HG03565 (cell line): Measurements from ENCODE around the gene NEK4.
A peak's percentile ranks its signal among the peaks of the same experiment; 100 is the strongest.

Source experiments
- ATAC-seq: cut with Tn5 transposase; IDR thresholded peaks from one replicate; pipeline ENCODE4 v1.9.1; 2021; ENCODE audit warnings: mild to moderate bottlenecking, moderate library complexity; ENCODE audit not compliant: unreplicated experiment

The NEK4 gene

DNA sequence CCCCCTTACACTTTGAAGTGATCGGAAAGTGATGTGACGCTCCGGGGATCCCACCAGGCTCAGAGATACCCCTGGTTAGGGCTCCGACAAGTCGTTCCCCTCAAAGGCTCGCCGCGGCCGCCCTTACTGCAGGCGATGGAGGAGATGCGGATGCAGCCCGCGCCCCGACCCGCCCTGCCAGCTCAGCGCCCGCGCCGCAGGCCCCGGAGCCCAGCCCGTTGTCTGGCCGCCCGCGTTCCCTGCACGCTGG is 65.4 kb downstream of the NEK4 start:
- no peak for ATAC-seq

DNA sequence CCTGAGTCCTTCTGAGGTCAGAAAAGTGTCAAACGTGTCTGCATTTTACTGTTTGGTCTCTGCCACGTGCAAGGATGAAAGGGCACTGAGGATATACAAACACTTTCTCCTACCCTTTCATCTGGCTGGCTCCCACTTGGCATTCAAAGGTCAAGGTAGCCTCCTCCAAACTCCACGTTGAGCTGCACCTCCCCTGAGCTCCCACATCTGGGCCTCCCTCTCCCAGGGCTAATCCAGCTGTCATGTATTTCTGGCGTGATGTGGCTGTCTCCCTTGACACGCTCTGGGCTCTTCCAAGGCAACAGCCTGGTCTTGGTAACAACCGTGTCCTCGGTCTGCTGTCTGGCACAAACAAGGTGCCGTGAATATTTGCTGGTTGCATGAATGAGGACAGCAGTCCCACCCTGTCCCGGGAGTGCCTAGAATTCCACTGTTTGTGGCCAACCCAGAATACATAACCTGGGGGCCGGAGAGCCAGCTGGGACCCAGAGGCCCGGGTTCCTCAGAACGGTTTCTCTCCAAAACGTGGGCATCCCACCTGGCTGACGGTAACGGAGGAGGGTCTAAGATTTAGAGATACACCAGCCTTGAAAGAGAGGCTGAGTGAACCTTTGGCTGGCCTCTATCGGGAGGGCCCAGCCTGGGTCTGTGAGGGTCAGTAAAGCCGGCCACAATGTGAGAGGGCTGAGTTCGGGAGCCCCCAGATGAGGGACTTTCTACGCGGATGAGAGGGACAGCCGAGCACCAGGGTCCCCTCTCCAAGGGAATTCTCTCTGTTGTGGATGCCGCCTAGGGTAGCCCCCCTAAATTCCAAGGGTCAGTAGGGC is 65.9 kb downstream of the NEK4 start:
- no peak for ATAC-seq

DNA sequence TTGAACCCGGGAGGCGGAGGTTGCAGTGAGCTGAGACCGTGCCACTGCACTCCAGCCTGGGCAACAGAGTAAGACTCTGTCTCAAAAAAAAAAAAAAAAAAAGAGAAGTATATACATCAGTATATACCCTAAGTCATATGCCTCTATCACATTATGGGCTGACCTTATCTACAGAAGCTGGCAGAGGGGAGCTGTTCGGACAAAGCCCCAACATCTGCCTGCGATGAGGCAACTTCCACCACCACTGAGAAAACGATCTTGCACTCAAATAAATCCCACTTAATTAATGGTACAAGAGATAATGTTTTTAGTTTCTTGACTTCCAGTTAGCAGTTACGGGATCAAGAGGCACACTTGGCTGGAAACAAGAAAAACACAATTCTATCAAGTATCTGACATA is 67.4 kb downstream of the NEK4 start:
- ATAC-seq, result no peak

DNA sequence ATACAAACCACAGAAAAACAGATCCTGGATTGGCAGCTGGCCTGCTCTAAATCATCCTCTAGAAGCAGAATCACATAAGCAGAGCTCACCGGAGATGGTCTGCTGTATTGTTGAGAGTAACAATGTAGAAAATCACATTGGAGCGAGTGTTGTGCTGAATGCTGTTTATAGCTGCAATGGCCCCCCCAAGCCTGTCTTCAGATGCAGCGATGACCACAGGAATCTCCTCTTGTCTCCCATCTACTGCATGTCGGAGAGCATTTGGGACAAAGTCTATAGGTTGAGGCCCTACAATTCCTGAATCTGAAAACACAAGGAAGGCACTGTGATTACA is 73.1 kb downstream of the NEK4 start:
- no peak for ATAC-seq

DNA sequence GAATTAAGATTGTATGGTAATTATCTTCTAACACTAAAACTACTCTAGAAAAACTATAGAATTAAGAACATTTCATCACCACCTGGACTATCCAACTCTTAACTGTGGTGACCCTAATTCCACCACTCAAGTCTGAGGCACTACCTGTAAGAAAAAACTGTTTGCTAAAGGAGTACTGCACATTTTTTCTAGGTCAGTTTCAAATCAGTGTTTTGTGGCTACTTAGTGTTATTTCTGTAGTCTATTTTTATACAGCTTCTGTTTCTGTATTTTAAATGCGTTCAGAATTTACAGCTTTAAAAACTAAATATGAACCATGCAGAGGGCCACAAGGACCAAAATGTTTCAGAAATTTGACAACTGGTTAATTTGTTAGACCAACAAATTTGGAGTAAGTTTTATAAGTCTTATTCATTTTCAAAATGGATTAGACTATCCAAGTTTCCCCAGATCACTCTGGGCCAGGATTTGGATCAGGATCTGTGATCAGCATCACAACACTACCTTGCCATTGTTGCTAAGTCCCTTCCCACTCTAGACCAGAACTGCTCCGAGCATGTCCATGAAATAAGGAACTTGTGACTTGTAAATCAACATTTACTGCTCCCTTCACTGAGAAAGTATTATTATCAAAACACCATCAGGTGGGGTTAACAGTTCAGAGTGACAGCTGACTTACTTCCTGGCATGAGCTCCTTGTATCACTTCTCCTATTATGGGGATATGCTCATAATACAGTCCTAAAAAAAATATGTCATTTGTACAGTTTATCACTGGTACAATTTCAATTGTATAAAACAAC is 73.7 kb downstream of the NEK4 start:
- ATAC-seq, result no peak

DNA sequence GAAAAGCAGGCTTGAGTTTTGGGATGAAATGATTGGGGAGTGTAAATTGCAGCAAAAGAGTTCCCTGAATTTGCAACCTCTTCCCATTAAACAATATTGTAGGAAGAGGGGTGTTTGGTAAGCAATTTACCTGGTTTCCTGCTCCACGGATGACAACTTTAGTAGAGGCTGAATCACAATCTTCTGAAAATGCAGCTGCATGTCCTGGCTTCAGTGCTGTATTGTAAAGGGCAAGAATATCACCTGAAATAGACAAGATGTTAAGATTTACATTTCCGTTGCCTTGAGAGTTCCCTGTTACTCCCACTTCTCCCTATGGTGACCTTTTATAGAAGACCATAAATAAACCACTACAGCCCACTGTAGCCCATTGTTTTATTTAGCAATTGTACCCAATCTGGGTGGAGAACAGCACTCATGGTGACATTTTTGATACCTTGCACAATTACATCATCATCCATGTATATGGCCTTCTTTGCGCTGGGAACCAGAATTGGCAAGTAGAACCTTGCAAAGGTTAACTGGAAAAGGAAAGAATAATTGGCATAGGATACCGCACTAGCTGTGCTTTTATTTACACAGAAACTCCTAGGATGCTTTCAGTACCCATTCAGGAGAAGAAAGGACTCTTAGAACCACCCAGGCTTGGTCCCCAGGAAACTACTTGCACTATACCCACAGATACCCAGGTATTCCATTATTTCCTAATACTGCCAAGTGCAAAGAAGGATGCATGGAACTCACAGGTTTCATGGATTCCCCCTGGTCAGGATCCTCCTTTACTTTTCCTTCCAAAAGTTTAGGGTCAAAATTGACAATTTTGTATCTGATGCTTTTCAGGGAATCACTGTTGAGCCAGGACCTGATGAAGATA is 74.7 kb downstream of the NEK4 start:
- ATAC-seq, result no peak

DNA sequence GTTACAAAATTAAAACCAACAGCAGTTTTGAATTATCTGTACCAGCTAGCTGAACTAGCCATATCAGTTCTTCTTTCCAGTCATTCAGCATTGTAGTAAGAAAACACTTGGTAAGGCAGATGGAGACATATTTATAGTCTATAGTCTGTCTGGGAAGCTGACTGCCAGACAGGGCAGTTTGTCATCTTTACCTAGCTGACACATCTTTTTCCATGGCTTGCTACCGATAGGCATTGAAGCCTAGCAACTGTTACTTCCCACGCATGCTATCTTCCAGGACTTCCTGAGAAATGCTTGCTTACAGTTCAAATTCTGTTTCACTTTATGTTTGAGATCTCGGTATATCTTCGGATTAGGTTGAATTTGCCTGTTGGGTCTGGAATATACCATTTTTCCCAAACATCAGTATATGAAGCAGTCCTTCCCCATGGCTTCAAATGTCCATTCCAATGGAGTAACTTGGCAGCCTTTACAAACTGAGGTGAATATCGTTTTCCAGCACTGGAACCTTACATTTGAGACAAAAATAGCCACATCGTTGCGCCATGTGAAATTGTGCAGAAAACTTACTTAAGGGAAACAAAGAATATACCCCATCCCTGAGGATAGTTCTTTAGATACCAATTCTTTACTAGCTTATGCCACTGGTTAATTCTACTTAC is 76.1 kb downstream of the NEK4 start:
- no peak for ATAC-seq

DNA sequence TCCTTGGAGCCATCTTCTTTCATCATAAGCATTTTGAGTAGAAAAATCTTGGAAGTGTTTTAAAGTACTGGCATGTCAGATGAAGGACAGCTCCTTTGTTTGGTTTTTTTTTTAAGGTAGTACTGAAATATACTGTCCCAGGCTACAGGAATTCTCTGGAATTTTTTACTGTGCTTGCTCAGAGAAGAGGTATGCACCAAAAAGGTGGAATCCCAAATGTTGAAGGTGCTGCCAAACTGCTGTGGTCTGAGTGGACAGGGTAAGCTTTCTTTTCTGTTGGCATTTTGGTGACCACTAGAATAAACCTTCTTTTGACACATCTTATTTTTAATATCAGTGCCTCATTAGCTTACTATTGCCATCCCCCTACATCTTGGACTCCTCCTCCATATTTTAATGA is 77.7 kb downstream of the NEK4 start:
- ATAC-seq, result no peak

DNA sequence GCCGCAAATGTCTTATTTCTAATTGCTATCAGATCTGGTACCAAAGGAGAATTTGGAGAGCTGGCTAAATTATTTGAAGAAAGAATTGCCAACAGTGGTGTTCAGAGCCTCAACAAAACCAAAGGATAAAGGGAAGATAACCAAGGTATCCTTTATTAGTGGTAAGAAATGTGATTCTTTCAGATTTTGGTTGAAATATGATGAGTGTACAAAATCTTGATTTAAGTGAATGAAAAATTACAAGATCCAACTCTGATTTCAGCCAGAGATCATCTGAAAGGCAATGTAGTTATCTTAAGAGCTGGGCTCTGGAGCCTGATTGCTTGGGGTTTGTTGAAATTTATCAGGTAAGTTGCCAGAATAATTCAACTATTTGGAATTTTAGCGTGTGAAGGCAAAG is 80.2 kb downstream of the NEK4 start:
- no peak for ATAC-seq

DNA sequence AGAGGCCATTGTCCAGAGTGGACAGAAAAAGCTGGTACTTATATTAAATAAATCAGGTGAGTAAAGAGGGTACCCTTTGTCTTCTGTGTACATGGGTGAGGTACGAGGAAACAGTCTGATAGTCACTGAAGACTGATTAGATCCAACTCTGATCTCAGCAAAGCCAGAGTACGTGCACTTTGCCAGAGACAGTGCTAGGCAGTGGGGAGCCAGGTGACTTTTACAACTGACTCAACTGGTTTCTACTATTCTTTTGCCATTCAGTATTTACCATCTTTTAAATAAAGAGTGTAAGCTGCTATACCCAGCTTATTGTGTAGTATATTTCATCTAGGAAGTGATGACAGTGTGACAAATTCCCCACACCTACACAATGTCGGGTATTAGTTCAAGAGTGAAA is 81.6 kb downstream of the NEK4 start:
- ATAC-seq, result no peak

DNA sequence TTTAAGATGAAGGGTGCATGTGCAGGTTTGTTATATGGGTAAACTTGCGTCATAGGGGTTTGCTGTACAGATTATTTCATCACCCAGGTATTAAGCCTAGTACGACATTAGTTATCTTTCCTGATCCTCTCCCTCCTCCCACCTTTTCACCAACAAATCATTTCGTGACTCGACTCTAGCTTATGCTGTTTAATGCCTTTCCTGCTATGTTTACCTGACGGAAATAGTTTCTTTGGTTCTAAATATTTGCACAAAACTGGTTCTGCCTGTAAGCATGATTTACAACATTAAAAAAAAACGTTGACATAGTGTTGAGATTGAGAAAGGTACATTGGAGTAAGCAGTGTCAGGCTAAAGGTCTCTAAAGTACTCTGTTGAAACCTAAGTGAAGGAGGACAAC is 82.5 kb downstream of the NEK4 start:
- ATAC-seq, result no peak

DNA sequence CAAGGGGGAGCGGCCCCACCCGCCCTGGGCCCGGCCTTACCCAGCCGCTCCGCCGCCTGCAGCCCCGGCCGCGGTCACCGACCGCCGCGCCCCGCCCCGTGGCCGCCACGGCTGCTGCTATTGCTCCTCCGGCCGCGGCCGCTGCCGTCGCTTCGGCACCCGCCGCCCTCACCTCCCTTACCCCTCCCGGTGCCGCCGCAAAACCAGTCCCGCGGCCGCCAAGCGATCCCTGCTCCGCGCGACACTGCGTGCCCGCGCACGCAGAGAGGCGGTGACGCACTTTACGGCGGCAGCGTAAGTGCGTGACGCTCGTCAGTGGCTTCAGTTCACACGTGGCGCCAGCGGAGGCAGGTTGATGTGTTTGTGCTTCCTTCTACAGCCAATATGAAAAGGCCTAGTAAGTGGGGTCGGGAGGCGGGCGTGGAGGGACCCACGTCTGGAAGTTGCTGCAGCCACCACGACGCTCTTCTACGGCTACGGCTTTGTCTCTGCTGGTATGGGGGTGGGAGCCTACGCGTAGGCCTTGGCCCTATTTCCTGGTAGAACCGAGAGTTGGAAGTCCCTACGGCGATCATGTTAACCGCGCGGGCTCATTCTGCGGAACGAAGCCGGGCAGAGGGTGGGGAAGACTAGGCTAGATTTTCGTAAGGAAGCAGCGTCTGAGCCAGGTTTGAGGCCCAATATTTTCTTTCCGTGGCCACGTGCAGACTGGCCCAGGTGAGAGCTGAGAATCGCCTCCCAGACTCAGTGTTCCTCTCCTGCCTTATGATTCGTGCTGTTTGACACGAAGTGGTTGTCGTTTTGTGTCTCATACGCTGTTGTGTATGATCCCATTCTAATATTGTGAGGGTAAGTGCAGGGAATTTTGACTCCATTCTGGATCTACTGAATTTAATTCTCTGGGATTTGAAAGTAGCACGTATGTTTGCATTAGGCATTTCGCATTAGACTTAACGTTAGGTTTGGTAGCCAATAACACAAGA is 84.7 kb downstream of the NEK4 start, which contains the start of the genes GNL3 and PBRM1:
Gene GNL3, plus strand, starts transcription at position 324 of the 983 bp plus-strand sequence. Its CDS starts 61 bp downstream, at position 385.
Gene PBRM1, minus strand, starts transcription at position 205 of the 983 bp plus-strand sequence.
- peak; percentile 74 for ATAC-seq

DNA sequence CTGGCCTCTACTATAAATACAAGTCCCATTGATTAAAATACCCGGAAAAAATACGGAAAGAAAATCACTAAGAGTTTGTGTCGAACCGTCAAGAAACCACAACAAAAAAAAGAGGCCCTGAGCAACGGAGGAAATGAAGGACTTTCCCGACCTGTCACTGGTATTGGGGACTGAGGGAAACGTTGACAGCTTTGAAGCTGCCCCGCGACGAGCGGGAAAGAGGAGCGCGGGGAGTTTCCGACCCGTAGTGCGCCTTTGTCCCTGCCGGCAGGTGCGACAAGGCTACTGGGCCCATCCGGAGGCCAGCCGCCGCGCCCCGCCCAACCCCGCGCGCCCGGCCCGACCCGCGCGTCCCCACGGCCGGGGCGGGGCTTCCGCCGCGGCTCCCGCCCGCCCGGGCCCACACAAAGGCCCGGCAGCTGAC is 85.4 kb downstream of the NEK4 start:
- ATAC-seq, result peak; percentile 54

DNA sequence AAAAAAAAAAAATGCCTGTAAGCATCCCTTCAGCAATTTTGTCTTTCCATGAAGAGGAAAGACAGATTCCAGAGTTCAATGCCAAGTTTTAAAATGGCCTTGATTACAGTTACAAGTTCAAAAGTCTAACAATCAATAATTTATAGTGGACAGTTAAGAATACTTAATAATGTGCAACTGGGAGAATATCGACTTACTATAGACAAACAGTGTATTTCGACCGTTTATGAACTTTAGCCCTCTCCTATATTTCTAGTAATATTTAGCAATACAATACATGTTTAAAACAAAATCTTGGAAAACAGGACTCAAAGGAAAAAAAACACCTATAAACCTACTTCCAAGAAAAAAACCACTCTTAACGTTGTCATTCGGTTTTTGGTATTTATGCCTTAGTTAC is 86.6 kb downstream of the NEK4 start:
- ATAC-seq, result no peak

DNA sequence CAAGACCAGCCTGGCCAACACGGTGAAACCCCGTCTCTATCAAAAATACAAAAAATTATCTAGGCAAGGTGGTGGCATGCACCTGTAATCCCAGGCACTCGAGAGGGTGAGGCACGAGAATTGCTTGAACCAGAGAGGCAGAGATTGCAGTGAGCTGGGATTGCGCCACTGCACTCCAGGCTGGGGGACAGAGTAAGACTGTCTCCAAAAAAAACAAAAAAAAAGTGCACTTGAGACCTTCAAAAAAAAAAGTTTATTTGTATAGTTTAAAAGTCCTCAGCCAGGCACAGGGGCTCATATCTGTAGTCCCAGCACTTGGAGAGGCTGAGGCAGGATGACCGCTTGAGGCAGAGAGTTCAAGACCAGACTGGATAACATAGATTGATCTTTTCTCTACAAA is 87.1 kb downstream of the NEK4 start:
- ATAC-seq, result no peak

DNA sequence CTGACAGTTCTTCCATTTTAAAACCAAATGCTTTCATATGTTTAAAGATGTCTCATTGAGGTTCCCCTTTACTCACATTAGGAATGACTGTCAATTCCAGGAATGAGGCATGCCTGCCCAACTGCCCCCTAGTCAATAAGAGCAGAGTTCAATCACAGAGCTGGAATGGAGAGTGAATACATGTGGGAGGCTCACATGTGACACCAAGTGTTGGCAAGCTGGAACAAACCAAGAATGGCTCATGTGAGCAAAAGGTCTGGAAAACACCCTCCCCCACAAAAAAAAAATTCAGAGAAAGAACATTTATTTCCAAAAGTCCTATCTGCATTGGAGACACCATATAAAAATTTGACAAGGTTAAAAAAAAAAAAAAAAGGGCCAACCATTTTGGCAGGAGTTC is 88.7 kb downstream of the NEK4 start:
- no peak for ATAC-seq

DNA sequence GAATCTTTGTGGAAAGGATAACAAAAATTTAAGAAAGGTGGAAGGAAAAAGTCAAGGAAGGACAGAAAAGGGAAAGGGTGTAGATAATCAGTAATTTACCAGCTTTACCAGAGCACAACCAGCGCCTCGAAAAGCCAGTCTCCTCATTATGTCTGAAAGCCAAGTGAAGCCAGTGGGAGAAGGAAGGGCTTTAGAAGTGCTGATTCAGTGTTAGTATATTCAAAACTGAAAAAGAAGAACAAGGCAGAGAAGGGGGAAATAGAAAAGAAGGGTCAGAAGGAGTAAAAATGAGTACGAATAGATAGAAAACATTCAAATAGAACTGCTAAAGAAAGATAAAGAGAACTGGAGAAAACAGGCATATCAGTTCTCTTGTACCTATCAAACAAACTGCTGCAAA is 89.1 kb downstream of the NEK4 start:
- ATAC-seq, result no peak

DNA sequence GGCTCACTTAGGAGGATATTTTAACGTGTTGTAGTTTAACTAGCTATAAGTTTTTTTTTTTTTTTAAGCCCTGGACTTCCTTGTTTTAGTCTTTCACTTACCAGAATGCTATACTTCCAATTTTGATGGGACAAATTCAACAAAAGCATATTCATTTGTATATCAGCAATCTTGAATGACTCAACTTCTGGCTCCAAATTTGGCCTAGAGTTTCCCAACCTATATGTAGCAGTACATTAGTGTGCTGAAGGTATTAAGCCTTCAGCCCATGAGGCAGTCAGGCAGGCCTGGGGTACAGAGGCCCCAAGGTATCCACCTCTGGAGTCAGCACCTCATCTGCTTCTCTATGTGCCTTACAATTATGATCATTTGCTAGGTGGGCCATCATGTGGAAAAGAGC is 90.9 kb downstream of the NEK4 start:
- no peak for ATAC-seq

DNA sequence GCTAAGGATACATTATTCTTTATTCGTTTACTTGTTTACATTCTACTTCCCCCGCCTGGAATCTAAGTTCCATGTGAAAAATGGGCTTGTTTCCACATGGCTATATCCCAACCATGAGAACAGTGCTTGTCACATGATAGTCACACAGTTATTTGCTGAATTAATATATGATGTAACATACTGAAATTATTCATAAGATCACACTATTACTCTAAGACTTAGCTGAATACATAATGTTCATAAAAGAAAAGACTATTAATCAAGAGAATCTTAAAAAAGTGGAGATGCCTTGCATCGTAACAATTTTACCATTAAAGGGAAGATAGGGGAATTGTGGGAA is 91.6 kb downstream of the NEK4 start:
- ATAC-seq, result no peak
